OCI-LY1 (cell line): ENCODE results near the gene MRGPRE.

Experiments
- H2AFZ ChIP-seq: fragments of 200-600 bp; sonication (generic), shearing (Covaris generic); 2 replicates; pipeline ENCODE4 v1.6.0; 2014; ENCODE audit warnings: antibody characterized with exemption, mild to moderate bottlenecking, low read length
- H3F3A ChIP-seq: fragments of 200-600 bp; sonication (generic), shearing (Covaris generic); 2 replicates; pipeline ENCODE4 v1.6.0; 2014; ENCODE audit warnings: mild to moderate bottlenecking, antibody characterized with exemption, low read length, moderate library complexity; ENCODE audit not compliant: insufficient read depth
- H3K27ac ChIP-seq: fragments of 200-600 bp; sonication (generic); 2 replicates; pipeline ENCODE4 v1.5.1; 2014; ENCODE audit warnings: low read length, mixed run types, mild to moderate bottlenecking, low read depth; ENCODE audit not compliant: poor library complexity, severe bottlenecking
- H3K27me3 ChIP-seq: fragments of 200-600 bp; sonication (generic); 2 replicates; pipeline ENCODE4 v1.6.0; 2014; ENCODE audit warnings: antibody characterized with exemption, mild to moderate bottlenecking, low read length, moderate library complexity; ENCODE audit not compliant: insufficient read depth
- H3K36me3 ChIP-seq: fragments of 200-600 bp; sonication (generic); 2 replicates; pipeline ENCODE4 v1.6.1; 2014; ENCODE audit warnings: mild to moderate bottlenecking, antibody characterized with exemption, low read length, moderate library complexity, mixed read lengths; ENCODE audit not compliant: insufficient read depth
- H3K4me1 ChIP-seq: fragments of 200-600 bp; sonication (generic); 2 replicates; pipeline ENCODE4 v1.5.1; 2014; ENCODE audit warnings: mild to moderate bottlenecking, low read length, moderate library complexity; ENCODE audit not compliant: insufficient read depth, severe bottlenecking
- H3K4me2 ChIP-seq: fragments of 200-600 bp; sonication (generic), shearing (Covaris generic); 2 replicates; pipeline ENCODE4 v1.6.1; 2014; ENCODE audit warnings: low read length
- H3K4me3 ChIP-seq: fragments of 200-600 bp; sonication (generic); 2 replicates; pipeline ENCODE4 v1.5.1; 2014; ENCODE audit warnings: low read length, low read depth, mild to moderate bottlenecking, mixed read lengths; ENCODE audit not compliant: poor library complexity, severe bottlenecking
- H3K79me2 ChIP-seq: fragments of 200-600 bp; shearing (Covaris generic); 2 replicates; pipeline ENCODE4 v1.6.1; 2016; ENCODE audit warnings: mixed run types, low read length, mixed read lengths; ENCODE audit not compliant: insufficient read depth
- H3K9ac ChIP-seq: fragments of 200-600 bp; sonication (generic), shearing (Covaris generic); 2 replicates; pipeline ENCODE4 v1.6.1; 2014; ENCODE audit warnings: mild to moderate bottlenecking, low read length, mixed read lengths
- H3K9me2 ChIP-seq: fragments of 200-600 bp; sonication (generic), shearing (Covaris generic); 2 replicates; pipeline ENCODE4 v1.6.1; 2014; ENCODE audit warnings: low read depth, mild to moderate bottlenecking, low read length, mixed read lengths
- H3K9me3 ChIP-seq: fragments of 200-600 bp; shearing (Covaris generic); 2 replicates; pipeline ENCODE4 v1.6.1; 2014; ENCODE audit warnings: low read length, mixed read lengths
- H4K20me1 ChIP-seq: fragments of 200-600 bp; sonication (generic), shearing (Covaris generic); 2 replicates; pipeline ENCODE4 v1.6.0; 2016; ENCODE audit warnings: mild to moderate bottlenecking, low read length; ENCODE audit not compliant: insufficient read depth
- CTCF ChIP-seq: fragments of 200-600 bp; sonication (generic), shearing (Covaris generic); IDR thresholded peaks from 2 replicates; pipeline ENCODE4 v1.5.1; 2017; ENCODE audit warnings: mild to moderate bottlenecking, antibody characterized with exemption, low read length, moderate library complexity, mixed read lengths
- EZH2 ChIP-seq: fragments of 200-600 bp; sonication (generic), shearing (Covaris generic); IDR thresholded peaks from 2 replicates; pipeline ENCODE4 v1.8.0; 2017; ENCODE audit warnings: borderline replicate concordance, mixed run types, mild to moderate bottlenecking, antibody characterized with exemption, low read length, moderate library complexity, mixed read lengths

Gene MRGPRE

GRCh38 chr11:3221408-3222002, 10.7 kb downstream of the MRGPRE start:
- H3K9me2 ChIP-seq, result no peaks in the 10 kb centered on the region
- H3K9me3 ChIP-seq, result no peaks in the 10 kb centered on the region
- H2AFZ ChIP-seq, result no peak overlapping the region
- H3K9ac ChIP-seq, result no peak overlapping the region
- no peak overlapping the region for H3K4me2 ChIP-seq
- H3K4me3 ChIP-seq, result no peak overlapping the region
- no peaks in the 10 kb centered on the region for H3K79me2 ChIP-seq
- TF ChIP-seq CTCF (no peak), EZH2 (no peak)
- H3K27me3 ChIP-seq, result no peaks in the 10 kb centered on the region
- no peaks in the 10 kb centered on the region for H3K36me3 ChIP-seq
- no peaks in the 10 kb centered on the region for H4K20me1 ChIP-seq
- H3K27ac ChIP-seq, result no peak overlapping the region
- peaks cover 4% of the 10 kb centered on the region for H3K4me1 ChIP-seq
- no peaks in the 10 kb centered on the region for H3F3A ChIP-seq

GRCh38 chr11:3220521-3221407, 11.5 kb downstream of the MRGPRE start:
- Histone ChIP-seq H3K9me2 (no peaks in the 10 kb centered on the region), H4K20me1 (no peaks in the 10 kb centered on the region), H3K9ac (no peak overlapping the region), H3K79me2 (no peaks in the 10 kb centered on the region), H3K27ac (no peak overlapping the region), H3K4me2 (no peak overlapping the region), H3K4me1 (peaks cover 7% of the 10 kb centered on the region), H2AFZ (no peak overlapping the region), H3K9me3 (no peaks in the 10 kb centered on the region), H3K4me3 (no peak overlapping the region), H3F3A (no peaks in the 10 kb centered on the region), H3K36me3 (no peaks in the 10 kb centered on the region), H3K27me3 (no peaks in the 10 kb centered on the region)
- TF ChIP-seq EZH2, result no peak
- no peak for TF ChIP-seq CTCF

GRCh38 chr11:3220101-3220500, 12.1 kb downstream of the MRGPRE start:
- Histone ChIP-seq H4K20me1 (no peaks in the 10 kb centered on the region), H3K9me3 (no peaks in the 10 kb centered on the region), H3K36me3 (no peaks in the 10 kb centered on the region), H3K9me2 (no peaks in the 10 kb centered on the region), H3K9ac (no peak overlapping the region), H3K27ac (no peak overlapping the region), H3K79me2 (no peaks in the 10 kb centered on the region), H3K4me1 (peaks cover 7% of the 10 kb centered on the region), H3F3A (no peaks in the 10 kb centered on the region), H2AFZ (no peak overlapping the region), H3K4me3 (no peak overlapping the region), H3K27me3 (no peaks in the 10 kb centered on the region), H3K4me2 (no peak overlapping the region)
- TF ChIP-seq EZH2, result no peak
